Fibroblast of lung (primary cell): ENCODE results near the gene PRR4. TPM values are rescaled to one million over a fixed set of nuclear protein-coding genes. Genes with fewer than 3 reads are reported as not detected.

Source experiments
- DNase-seq, 2 donors: peaks; one replicate each; pipeline versions ENCODE4 v3.0.0 to v3.0.0-alpha.2; 2010; ENCODE audit warnings: low read depth in 2 of 2
- H2AFZ ChIP-seq: 2 replicates; pipeline ENCODE4 v1.5.1; 2012; ENCODE audit warnings: low read length, control low read depth, inconsistent platforms
- H3K27ac ChIP-seq: 2 replicates; pipeline ENCODE4 v1.5.1; 2011; ENCODE audit warnings: low read length, control low read depth; ENCODE audit not compliant: insufficient read depth
- H3K27me3 ChIP-seq: 2 replicates; pipeline ENCODE4 v1.5.1; 2011; ENCODE audit warnings: mild to moderate bottlenecking, low read length; ENCODE audit not compliant: control insufficient read depth, insufficient read depth
- H3K36me3 ChIP-seq: 2 replicates; pipeline ENCODE4 v1.5.1; 2011; ENCODE audit warnings: low read length; ENCODE audit not compliant: control insufficient read depth, insufficient read depth
- H3K4me1 ChIP-seq: 2 replicates; pipeline ENCODE4 v1.5.1; 2011; ENCODE audit warnings: low read length; ENCODE audit not compliant: control insufficient read depth, insufficient read depth; ENCODE audit errors: extremely low read depth
- H3K4me2 ChIP-seq: 2 replicates; pipeline ENCODE4 v1.5.1; 2011; ENCODE audit warnings: low read length, control low read depth; ENCODE audit not compliant: insufficient read depth; ENCODE audit errors: extremely low read depth
- H3K4me3 ChIP-seq, 4 experiments: fragments of 200-600 bp in 1 of 4; sonication (generic) in 1 of 4; replicated peaks in 1 of 4; 2 replicates each; pipeline ENCODE4 v1.5.1; 2011 to 2016; ENCODE audit warnings: low read length in 4 of 4, low read depth in 3 of 4, mild to moderate bottlenecking in 3 of 4, control low read depth in 2 of 4, inconsistent platforms in 1 of 4, mixed read lengths in 1 of 4; ENCODE audit not compliant: insufficient read depth in 1 of 4; ENCODE audit errors: control extremely low read depth in 1 of 4
- H3K79me2 ChIP-seq: 2 replicates; pipeline ENCODE4 v1.5.1; 2012; ENCODE audit warnings: mild to moderate bottlenecking, low read length, inconsistent platforms; ENCODE audit not compliant: control insufficient read depth, insufficient read depth
- H3K9ac ChIP-seq: 2 replicates; pipeline ENCODE4 v1.5.1; 2011; ENCODE audit warnings: mild to moderate bottlenecking, low read length, control low read depth; ENCODE audit not compliant: insufficient read depth
- H3K9me3 ChIP-seq: 2 replicates; pipeline ENCODE4 v1.5.1; 2012; ENCODE audit warnings: low read depth, low read length; ENCODE audit not compliant: control insufficient read depth, insufficient read depth
- H4K20me1 ChIP-seq: 2 replicates; pipeline ENCODE4 v1.5.1; 2011; ENCODE audit warnings: low read length; ENCODE audit not compliant: control insufficient read depth, insufficient read depth; ENCODE audit errors: extremely low read depth
- CTCF ChIP-seq, 2 donors: IDR thresholded peaks in 1 of 2; conservative IDR thresholded peaks in 1 of 2; 1 replicate in 1 of 2; 2 replicates in 1 of 2; pipeline ENCODE4 v1.5.1; 2011 to 2012; ENCODE audit warnings: low read length in 2 of 2, control low read depth in 1 of 2, inconsistent platforms in 1 of 2, low read depth in 1 of 2, mild to moderate bottlenecking in 1 of 2
- EZH2 ChIP-seq: IDR thresholded peaks from 2 replicates; pipeline ENCODE4 v1.5.1; 2012; ENCODE audit warnings: low read length, control low read depth, mild to moderate bottlenecking; ENCODE audit errors: missing control alignments
- polyA plus RNA-seq, 2 donors: library from polyadenylated mRNA; depleted of rRNA in 1 of 2; stranded (reverse) in 1 of 2; unstranded in 1 of 2; fragments of >200 nt; gene quantifications; 2 replicates each; pipeline ENCODE4 v1.2.1, GENCODE V29; 2011 to 2012; ENCODE audit warnings: missing spikeins in 1 of 2
- total RNA-seq: library from RNA; depleted of rRNA; stranded (reverse); fragments of >200 nt; gene quantifications from 2 replicates; pipeline ENCODE4 v1.2.1, GENCODE V29; 2014

PRR4 gene
- total and polyA plus RNA-seq, 2 donors (not counting 1 experiment from before 2014, with no cell fraction given), result 0.66 to 1.7 TPM

DNA sequence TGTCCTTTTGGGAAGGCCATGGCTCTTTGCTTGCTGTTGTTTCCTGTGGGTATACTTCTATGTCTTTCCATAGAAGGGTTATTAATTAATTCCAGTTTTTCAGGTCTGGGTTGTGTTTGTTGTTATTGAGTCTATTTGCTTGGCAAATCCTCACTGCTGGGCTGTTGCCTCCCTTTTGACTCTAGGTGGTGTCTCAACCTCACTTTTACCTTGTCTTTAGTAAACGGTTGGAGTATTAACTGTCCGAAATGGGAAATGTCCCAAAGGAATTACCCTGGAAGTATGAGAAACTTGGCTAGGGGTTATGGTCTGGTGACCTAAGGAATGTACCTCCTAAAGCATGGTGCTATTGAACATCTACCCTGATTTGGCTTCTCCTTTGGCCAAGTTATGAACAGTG, 18.1 kb upstream of the PRR4 start:
- no peak overlapping the region for H3K4me3 ChIP-seq
- TF ChIP-seq EZH2, result no peak
- TF ChIP-seq CTCF (conservative IDR thresholded peaks at IDR 0.05 in 1 of 2, IDR thresholded peaks at IDR 0.05 in 1 of 2; ENCODE audit: low read depth in 1 of 2, low read length in 2 of 2), result no peak
- no peaks in the 10 kb centered on the region for H3K79me2 ChIP-seq
- no peak for DNase-seq
- H3K9me3 ChIP-seq, result no peaks in the 10 kb centered on the region
- H3K36me3 ChIP-seq, result no peaks in the 10 kb centered on the region
- H4K20me1 ChIP-seq, result no peaks in the 10 kb centered on the region
- H3K4me1 ChIP-seq, result no peaks in the 10 kb centered on the region
- H3K27me3 ChIP-seq, result no peaks in the 10 kb centered on the region
- no peak overlapping the region for H3K4me2 ChIP-seq
- no peak overlapping the region for H2AFZ ChIP-seq
- no peak overlapping the region for H3K9ac ChIP-seq
- H3K27ac ChIP-seq, result no peak overlapping the region

- DNase-seq, result no peak
- H2AFZ ChIP-seq, result no peak overlapping the region
- no peaks in the 10 kb centered on the region for H3K27me3 ChIP-seq
- no peak overlapping the region for H3K4me3 ChIP-seq
- no peaks in the 10 kb centered on the region for H3K79me2 ChIP-seq
- H3K9me3 ChIP-seq, result no peaks in the 10 kb centered on the region
- no peak overlapping the region for H3K27ac ChIP-seq
- H3K36me3 ChIP-seq, result no peaks in the 10 kb centered on the region
- H3K9ac ChIP-seq, result no peak overlapping the region
- H3K4me1 ChIP-seq, result no peaks in the 10 kb centered on the region
- H3K4me2 ChIP-seq, result no peak overlapping the region
- H4K20me1 ChIP-seq, result no peaks in the 10 kb centered on the region
- TF ChIP-seq EZH2 (no peak), CTCF (conservative IDR thresholded peaks at IDR 0.05 in 1 of 2, IDR thresholded peaks at IDR 0.05 in 1 of 2; ENCODE audit: low read depth in 1 of 2, low read length in 2 of 2) (no peak)
These were observed 14.4 kb upstream of the PRR4 start for GRCh38 chr12:10863512-10864218.

- H3K27me3 ChIP-seq, result no peaks in the 10 kb centered on the region
- no peak overlapping the region for H3K9ac ChIP-seq
- peak; percentile 6 to 20 for DNase-seq
- H3K4me3 ChIP-seq, result no peak overlapping the region
- no peaks in the 10 kb centered on the region for H3K4me1 ChIP-seq
- no peaks in the 10 kb centered on the region for H3K36me3 ChIP-seq
- no peaks in the 10 kb centered on the region for H3K79me2 ChIP-seq
- H2AFZ ChIP-seq, result no peak overlapping the region
- no peak overlapping the region for H3K27ac ChIP-seq
- no peaks in the 10 kb centered on the region for H4K20me1 ChIP-seq
- no peak overlapping the region for H3K4me2 ChIP-seq
- H3K9me3 ChIP-seq, result no peaks in the 10 kb centered on the region
- TF ChIP-seq CTCF (conservative IDR thresholded peaks at IDR 0.05 in 1 of 2, IDR thresholded peaks at IDR 0.05 in 1 of 2; ENCODE audit: low read depth in 1 of 2, low read length in 2 of 2) (no peak), EZH2 (no peak)
These were observed 12.1 kb upstream of the PRR4 start for GRCh38 chr12:10861366-10861765.
